Left lobe of liver (tissue), 2 donors: Measurements from ENCODE around the gene SLC35F6. TPM values are rescaled to one million over a fixed set of nuclear protein-coding genes. Genes with fewer than 3 reads are reported as not detected.
"Not testable (repeated sequence)": the region's sequence is repeated elsewhere in the genome, so short reads cannot be mapped to it uniquely, and the experiment has no call there.

Experiments
- ATAC-seq: fragments of 200-7000 bp; cut with Tn5 transposase; one replicate; pipeline ENCODE4 v1.9.1; 2020; ENCODE audit warnings: mild to moderate bottlenecking, moderate library complexity
- DNase-seq: peaks from one replicate; pipeline ENCODE4 v3.0.0-alpha.2; 2020; ENCODE audit warnings: low spot score
- total RNA-seq: library from RNA; stranded (reverse); gene quantifications from one replicate; pipeline ENCODE4 v1.2.1, GENCODE V29; 2021
- donor health status: DM: no; HTN: no; CAD: no; lungs with moderate emphysema.
- donor health status: DM: no; HTN: yes; CAD: no.

SLC35F6 gene
- total RNA-seq, 1 donor from 2014 or later = 14.4 TPM

GRCh38 chr2:26780203-26780760, 16.2 kb downstream of the SLC35F6 start:
- ATAC-seq = no peak
- no peak for DNase-seq

GRCh38 chr2:26782876-26783704, 19.0 kb downstream of the SLC35F6 start:
- ATAC-seq (no peak), DNase-seq (no peak)

DNA sequence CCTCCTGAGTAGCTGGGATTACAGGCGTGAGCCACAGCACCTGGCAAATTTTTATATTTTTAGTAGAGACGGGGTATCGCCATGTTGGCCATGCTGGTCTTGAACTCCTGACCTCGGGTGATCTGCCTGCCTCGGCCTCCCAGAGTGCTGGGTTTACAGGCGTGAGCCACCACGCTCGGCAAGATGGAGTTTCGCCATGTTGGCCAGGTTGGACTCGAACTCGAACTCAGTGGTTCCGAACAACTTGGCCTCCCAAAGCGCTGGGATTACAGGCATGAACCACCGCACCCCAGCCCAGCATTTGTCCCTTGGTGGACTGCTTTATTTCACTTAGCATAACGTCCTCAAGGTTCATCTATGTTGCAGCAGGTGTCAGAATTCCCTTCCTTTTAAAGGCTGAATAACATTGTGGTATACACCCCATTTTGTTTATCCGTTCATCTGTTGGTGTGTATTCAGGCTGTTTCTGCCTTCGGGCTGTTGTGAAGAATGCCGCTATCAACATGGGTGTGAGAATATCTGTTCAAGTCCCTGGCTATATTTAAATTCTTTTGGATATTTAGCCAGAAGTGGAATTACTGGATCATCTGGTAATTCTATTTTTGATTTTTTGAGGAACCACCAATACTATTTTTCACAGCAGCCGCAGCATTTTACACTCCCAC, 20.6 kb downstream of the SLC35F6 start:
- DNase-seq (no peak), ATAC-seq (no peak)

DNA sequence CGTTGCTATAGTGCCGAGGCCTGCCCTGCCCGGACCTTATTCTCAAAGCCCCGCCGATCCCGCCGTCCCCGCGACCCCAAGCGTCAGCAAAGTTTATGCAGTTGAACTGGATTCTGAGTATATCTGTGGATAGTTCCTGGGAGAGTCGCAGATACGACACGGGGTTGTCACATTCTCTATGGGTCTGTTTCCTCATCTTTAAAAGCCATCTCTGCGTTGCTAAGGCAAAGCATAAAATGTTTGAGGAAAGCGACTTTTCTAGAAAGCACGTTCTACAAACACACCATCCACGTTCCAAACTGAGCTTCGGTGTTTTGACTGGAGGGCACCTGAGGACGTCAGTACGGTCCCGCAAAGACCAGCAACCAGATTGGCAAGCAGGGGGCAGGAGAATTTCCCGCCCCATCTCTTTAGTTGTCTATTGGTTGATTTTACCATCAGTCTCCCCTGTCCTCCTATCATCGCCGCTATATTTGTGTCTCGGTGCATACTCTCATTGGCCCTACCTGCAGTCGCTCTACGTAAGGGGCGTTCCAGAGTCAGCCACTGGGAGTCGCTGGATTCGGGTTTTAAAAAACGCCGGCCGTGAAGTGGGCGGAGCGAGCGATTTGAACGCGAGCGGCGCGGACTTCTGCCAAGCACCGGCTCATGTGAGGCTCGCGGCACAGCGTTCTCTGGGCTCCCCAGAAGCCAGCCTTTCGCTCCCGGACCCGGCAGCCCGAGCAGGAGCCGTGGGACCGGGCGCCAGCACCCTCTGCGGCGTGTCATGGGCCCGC, 21.5 kb downstream of the SLC35F6 start, which contains the start of gene CENPA:
Gene CENPA (plus strand): TSS at position 626 of the 776 bp plus-strand sequence. CDS start 141 bp downstream, at position 767.
- peak; percentile 99 for ATAC-seq
- DNase-seq = peak; percentile 97

GRCh38 chr2:26786207-26787028, 22.3 kb downstream of the SLC35F6 start:
- ATAC-seq = peak; percentile 13
- no peak for DNase-seq

GRCh38 chr2:26792720-26793119, 28.6 kb downstream of the SLC35F6 start:
- ATAC-seq (no peak), DNase-seq (no peak)

GRCh38 chr2:26793518-26793917, 29.4 kb downstream of the SLC35F6 start:
- no peak for DNase-seq
- no peak for ATAC-seq

DNA sequence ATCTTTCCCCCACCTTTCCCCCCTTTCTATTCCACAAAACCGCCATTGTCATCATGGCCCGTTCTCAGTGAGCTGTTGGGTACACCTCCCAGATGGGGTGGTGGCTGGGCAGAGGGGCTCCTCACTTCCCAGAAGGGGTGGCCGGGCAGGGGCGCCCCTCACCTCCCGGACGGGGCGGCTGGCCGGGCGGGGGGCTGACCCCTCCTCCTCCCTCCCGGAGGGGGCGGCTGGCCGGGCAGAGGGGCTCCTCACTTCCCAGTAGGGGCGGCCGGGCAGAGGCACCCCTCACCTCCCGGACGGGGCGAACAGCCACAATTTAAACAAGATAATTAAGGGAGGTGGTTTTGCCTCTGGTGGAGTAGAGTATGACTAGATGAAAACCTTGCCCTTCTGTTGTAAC, 31.1 kb downstream of the SLC35F6 start:
- DNase-seq, ATAC-seq: not testable (repeated sequence)

GRCh38 chr2:26801328-26801727, 37.2 kb downstream of the SLC35F6 start:
- no peak for ATAC-seq
- DNase-seq = no peak

GRCh38 chr2:26801796-26802195, 37.7 kb downstream of the SLC35F6 start:
- ATAC-seq (no peak), DNase-seq (no peak)

GRCh38 chr2:26805241-26805676, 41.2 kb downstream of the SLC35F6 start:
- no peak for ATAC-seq
- no peak for DNase-seq

- DNase-seq = no peak
- no peak for ATAC-seq
Observed at GRCh38 chr2:26807788-26808460, 43.8 kb downstream of the SLC35F6 start.

DNA sequence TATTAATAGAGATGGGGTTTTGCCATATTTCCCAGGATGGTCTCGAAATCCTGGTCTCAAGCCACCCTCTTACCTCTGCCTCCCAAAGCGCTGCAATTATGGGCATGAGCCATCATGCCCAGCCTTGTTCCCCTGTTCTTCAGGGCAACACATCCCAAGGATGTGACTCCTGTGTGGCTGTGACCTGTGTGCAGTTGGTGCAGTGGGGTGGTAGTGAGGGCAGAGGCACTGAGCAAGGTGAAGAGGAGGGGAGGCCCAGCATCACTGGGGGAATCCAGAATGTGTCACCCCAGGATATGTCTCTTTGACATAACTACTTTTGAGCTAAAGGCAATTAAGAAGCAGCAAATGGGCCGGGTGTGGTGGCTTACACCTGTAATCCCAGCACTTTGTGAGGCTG, 45.1 kb downstream of the SLC35F6 start:
- ATAC-seq = no peak
- DNase-seq = no peak

DNA sequence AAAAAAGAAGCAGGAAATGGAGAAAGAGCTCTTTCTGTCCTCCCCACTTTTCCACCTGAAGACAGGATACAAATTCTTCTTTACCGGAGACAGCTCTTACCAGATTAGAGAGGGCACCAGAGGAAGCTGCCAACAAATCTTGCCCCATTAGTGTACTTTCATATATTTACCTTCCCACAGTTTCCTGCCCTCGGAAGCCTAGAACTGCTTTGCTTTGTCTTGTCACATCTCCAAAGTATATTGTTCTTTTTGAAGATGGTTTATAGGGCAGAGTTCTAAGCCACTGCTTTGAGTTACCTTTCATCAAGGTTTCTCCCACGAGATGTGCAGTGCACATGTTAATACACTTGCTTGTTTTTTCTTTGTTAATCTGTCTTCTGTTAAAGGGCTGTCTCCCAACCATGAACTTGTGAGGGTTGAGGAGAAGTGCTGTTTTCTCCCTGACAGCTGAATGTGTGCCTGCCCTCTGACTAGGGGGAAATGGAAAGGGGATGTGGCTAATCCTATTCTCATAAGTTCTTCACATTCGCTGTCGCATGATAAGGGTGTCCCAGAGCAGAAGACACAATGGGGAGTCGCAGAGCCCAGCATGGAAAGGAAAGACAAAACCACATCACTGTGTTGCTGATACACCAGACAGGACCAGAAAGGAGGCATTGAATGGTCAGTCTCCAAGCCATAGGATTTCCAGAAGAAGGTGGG, 45.9 kb downstream of the SLC35F6 start:
- ATAC-seq (peak; percentile 45), DNase-seq (no peak)

DNA sequence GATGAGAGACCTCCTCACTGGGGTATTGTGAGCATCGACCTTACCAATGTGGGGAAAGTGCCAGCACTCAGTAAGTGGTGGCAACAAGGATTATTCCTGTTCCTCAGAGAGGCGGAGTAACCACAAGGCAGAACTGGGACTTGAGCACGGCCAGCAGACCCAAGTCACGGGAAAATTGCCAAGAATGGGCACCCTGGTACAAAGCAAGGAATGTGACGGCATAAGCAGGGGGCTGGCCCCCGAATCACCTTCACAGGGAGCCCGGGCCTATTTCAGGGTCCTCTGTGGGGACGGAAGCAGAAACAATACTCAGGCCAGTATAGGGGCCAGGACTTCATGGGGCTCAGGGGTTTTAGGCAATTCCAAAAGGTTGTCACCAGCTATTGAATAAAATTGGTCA, 47.2 kb downstream of the SLC35F6 start:
- DNase-seq (no peak), ATAC-seq (no peak)

DNA sequence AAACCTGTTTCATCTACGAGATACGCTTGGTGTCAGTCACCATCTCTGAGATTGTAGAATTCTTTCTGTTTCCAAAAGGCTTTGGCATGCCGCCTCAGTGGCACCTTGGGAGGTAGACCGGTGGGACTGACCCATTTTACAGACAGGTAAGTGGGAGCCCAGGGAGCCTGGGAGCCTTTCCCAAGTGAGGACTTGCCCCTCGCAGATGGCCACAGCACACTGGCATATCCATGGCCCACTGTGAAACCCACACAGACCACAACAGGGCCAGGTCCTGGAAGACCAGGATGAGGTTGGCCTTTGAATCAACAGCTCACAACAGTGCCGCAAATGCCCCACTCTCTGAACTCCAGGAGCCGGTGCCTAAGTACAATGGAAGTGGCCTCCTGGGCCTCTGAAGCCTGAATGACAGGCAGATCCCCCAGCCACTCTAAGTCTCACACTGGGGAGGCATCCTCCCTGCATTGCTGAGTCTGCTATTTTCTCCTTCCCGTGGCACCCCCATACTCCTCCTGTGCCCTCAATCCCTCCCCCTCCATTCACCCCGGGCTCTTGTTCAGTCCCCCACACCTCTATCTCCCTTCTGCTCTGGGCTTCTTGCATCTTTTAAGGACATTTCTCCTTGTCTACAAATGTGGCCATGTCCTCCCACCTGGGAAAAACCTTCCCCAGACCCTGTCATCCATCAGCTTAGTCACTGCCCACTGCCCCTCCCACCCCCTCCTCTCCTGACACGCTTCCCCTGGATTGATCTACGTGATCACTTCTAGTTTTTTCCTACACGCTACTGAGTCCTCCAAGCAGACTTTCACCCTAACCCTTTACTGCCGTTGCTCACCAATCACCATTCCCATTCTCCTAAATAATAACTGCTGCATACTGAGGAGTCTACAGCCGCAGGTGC, 48.0 kb downstream of the SLC35F6 start:
- no peak for ATAC-seq
- DNase-seq = no peak

- ATAC-seq (no peak), DNase-seq (no peak)
Observed at GRCh38 chr2:26812731-26813130, 48.6 kb downstream of the SLC35F6 start.
